HG03354 (cell line): Measurements from ENCODE around the gene MDP1.
"Not testable (repeated sequence)": the region's sequence is repeated elsewhere in the genome, so short reads cannot be mapped to it uniquely, and the experiment has no call there.

ENCODE experiments used
- ATAC-seq: cut with Tn5 transposase; IDR thresholded peaks from one replicate; pipeline ENCODE4 v1.9.1; 2021; ENCODE audit warnings: mild to moderate bottlenecking; ENCODE audit not compliant: unreplicated experiment, poor library complexity, severe bottlenecking

MDP1 gene

GRCh38 chr14:24232645-24233537, 17.0 kb upstream of the MDP1 start, which contains the start of gene GMPR2:
GMPR2 (plus strand) TSS chr14:24232929; CDS start chr14:24233254, 325 bp downstream.
- ATAC-seq: peak; percentile 60

DNA sequence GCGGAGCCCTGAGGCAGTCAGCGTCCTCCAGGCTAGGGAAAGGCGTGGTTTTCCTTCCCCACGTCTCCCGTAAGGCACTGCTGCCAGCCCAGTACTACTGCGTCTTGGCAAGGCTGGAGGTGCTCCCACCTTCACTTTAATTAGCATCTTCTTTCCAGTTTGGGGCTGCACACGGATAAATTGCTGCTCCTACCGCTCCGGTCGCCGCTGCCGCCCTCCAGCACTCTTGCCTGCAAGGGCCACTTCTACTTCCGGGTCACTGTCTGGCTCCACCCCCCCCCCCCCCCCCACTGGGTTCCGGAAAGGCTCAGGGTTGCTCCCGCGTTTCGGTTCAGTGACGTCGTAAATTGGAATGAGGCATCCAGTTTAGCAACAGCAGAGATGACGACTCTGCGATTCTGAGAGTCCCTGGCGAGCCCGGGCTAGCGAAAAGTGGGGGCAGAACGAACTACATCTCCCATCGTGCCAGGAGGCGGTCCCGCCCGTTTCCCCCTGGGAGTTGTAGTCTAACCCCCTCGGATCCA, 16.3 kb upstream of the MDP1 start, which contains the start of gene NEDD8:
NEDD8 (minus strand) TSS at position 247 of the 524 bp plus-strand sequence; CDS start at position 147, 100 bp downstream.
- ATAC-seq: peak; percentile 76

- ATAC-seq: peak; percentile 21
These were observed 15.6 kb upstream of the MDP1 start for GRCh38 chr14:24231263-24232120.

- no peak for ATAC-seq
These were observed 13.0 kb upstream of the MDP1 start for GRCh38 chr14:24228902-24229301.

- no peak for ATAC-seq
These were observed 10.6 kb upstream of the MDP1 start for GRCh38 chr14:24226473-24226872.

GRCh38 chr14:24224618-24225071, 8.8 kb upstream of the MDP1 start:
- no peak for ATAC-seq

DNA sequence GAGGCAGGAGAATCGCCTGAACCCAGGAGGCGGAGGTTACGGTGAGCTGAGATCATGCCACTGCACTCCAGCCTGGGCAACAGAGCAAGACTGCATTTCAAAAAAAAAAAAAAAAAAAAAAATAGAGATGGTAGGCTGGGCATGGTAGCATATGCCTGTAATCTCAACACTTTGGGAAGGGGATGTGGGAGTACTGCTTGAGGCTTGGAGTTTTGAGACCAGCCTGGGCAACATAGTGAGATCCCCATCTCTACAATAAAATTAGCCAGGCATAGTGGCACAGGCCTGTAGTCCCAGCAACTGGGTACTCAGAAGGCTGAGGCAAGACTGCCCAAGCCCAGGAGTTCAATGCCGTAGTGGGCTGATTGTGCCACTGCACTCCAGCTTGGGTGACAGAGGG, 7.1 kb upstream of the MDP1 start:
- not testable (repeated sequence) for ATAC-seq

- no peak for ATAC-seq
These were observed 3.7 kb upstream of the MDP1 start for GRCh38 chr14:24219521-24219920.

- ATAC-seq: no peak
These were observed 3.2 kb upstream of the MDP1 start for GRCh38 chr14:24219080-24219479.

- not testable (repeated sequence) for ATAC-seq
These were observed 1.0 kb upstream of the MDP1 start for GRCh38 chr14:24216876-24217275.

GRCh38 chr14:24216345-24216699, 456 bp upstream of the MDP1 start:
- no peak for ATAC-seq

GRCh38 chr14:24213866-24214662, 1.8 kb downstream of the MDP1 start:
- ATAC-seq: no peak

DNA sequence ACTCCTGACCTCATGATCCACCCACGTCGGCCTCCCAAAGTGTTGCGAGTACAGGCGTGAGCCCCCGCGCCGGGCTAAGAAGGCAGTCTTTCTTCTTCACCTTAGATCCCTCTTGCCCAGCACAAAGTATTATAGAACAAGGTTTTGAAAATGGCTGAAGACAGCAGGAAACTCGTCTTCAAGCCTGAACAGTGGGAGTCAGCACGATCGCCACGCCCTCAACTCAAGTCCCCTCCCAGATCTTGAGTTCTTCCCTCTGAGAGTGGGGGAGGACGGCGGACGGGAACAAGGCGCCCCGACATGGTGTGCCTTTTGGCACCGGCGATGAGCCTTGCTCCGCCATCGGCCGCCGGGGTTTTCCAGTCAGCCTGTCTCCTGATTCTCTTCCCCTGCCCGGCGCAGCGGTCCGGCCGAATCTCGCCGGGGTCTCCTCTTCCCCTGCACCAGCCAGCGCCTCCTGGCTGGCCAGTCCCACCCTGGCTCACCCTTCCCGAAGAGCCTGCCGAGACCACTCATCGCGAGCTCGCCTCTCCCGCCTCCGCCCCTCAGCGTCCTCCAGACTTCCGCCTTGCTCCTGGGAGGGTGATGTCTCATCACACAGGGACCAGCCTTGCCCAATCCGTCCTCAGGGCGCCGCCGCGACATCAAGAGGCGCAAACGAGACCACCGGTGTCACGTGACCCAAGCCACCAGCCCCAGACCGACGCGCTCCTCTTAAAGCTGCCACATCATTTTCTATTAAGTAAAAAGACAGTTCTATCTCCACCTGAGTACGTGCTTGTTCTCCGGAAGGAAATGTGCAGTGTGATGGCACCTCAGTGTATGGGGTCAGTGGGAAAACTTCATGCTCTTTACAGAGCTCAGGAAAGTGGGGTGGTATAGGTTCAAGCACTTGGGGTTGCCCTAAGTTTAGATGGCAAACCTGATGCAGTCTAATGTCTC, 2.7 kb downstream of the MDP1 start, which contains the start of gene CHMP4A:
CHMP4A (minus strand) TSS at position 565 of the 942 bp plus-strand sequence; CDS start at position 516, 49 bp downstream.
- peak; percentile 84 for ATAC-seq

DNA sequence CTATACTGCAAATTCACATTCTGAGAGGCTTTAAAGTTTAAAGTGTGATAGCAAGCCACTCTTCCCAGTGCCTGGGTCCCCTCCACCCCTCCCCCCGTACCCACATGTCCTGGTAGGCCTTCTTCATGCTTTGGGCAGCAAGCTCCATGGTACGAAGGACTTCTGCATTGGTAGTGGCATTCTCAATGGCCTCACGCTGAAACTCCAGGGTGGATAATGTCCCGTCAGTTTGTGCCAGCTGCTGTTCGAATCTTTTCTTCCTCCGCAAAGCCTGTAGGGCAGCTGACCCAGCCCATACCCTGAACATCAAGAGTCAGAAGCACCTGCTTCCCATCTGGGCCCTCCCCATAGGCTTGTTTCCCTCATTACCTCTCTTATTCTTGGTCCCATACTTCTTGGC, 4.6 kb downstream of the MDP1 start:
- no peak for ATAC-seq

DNA sequence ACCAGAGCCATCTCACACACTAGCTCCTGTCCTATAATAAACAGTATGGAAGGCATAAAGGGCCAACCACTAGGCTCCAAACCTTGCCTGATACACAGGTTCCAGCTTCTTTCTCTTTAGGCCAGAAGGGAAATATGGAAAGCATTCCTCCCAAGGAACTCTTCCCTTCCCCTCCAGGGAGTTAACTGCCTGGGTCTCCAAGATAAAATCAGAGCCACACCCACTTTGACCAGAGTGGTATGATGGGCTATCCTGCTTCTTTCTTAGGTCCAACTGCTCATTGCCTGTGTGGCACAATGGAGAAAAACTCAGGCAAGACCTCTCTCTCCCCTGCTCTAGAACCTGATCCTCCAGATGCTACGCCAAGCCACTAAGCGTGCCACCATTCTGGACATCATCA, 8.2 kb downstream of the MDP1 start:
- ATAC-seq: no peak

DNA sequence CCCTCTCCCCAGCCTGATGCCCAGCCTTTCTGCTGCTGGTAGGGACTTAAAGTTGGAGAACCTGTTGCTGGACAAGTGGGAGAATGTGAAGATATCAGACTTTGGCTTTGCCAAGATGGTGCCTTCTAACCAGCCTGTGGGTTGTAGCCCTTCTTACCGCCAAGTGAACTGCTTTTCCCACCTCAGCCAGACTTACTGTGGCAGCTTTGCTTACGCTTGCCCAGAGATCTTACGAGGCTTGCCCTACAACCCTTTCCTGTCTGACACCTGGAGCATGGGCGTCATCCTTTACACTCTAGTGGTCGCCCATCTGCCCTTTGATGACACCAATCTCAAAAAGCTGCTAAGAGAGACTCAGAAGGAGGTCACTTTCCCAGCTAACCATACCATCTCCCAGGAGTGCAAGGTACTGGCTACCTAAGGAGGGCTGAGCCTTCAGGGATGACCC, 8.7 kb downstream of the MDP1 start:
- no peak for ATAC-seq

DNA sequence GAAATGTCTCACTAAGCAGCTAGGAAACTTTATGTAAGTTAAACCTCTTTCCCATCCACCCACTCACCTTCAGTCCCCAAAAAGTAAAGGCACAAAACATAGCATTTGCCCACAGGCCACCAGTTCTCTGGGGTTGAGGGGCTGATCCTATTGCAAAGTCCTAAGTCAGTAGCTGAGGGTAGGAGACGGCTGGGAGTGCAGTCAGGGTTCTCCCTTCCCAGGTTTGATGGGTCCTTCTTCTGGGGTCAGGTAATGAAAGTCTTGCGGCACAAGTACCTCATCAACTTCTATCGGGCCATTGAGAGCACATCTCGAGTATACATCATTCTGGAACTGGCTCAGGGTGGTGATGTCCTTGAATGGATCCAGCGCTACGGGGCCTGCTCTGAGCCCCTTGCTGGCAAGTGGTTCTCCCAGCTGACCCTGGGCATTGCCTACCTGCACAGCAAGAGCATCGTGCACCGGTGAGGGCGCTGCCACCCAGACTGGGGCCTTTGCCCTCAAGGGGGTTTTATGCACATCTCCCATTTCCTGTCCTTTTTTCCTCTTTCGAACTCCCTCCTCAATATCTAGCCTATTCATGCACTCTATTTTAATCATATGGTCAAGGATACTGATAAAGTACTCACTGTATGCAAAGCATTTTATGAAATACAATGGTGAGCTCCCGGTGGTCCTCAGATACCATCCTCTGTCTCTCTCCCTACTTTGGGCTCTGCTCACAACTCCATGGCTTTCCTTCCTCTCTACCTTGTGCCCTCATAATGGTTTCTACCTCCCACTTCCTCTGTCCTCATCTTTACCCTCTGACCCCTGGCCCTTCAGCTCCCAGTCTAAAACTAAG, 9.4 kb downstream of the MDP1 start:
- ATAC-seq: no peak
